ENCODE data around the gene DOCK11.

DOCK11 gene

DNA sequence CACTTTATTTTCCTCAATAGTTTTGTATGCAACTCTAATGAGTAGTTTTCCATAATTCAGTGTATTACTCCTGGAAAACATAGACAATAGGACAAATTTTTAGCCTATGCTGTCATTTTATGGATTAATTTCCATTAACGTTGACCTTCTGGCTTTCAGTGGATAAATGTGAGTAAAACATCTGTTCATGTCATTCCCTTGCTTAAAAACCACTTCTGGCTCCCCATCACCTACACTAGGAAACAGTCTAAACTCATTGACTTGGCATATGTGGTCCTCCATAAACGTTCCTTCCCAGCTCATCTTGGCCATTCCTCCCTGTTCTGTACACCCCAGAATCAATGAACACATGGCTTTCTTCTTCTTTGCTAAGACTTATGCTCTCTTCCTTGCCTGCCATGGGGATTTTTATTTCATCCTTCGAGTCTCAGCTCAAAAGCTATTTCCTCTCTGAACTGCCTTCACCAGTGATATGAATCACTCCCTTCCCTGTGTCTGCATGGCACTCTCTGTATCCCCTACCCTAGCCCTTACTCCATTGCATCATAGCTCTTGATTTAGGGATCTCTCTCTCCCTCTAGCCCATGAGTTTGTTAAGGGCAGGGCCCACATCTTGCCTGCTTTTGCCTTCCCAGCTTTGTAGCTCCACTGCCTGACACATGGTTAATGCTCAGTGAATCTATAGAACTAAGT lies 34.8 kb downstream of the DOCK11 start:
- TF ChIP-seq ZNF274 (IDR thresholded peaks at IDR 0.05; ENCODE audit: low read depth, low read length): no peak

GRCh38 chrX:118534716-118535493 lies 39.3 kb downstream of the DOCK11 start:
- no peak overlapping the region for H3K4me3 ChIP-seq (ENCODE audit: low read length)
- no peak for TF ChIP-seq ZNF274 (IDR thresholded peaks at IDR 0.05; ENCODE audit: low read depth, low read length)

More for the DNA sequence above, 34.8 kb downstream of the DOCK11 start:
- no peak overlapping the region for H3K4me3 ChIP-seq (ENCODE audit: low read length)

DNA sequence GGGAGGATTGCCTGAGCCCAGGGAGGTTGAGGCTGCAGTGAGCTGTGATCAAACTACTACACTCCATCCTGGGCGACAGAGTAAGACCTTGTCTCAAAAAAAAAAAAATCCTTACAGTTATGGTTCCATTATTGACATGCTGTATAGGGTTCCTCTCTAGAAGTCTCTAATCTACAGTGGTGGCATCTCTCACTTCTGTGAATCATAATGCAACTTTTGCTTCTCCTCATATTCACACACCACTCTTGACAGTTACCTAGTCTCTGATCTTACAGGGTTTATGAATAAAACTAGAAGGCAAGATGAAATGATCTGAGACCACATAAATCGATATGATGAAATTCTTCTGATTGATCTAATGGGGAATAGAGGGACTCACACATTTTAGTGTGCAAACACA lies 40.6 kb downstream of the DOCK11 start:
- H3K4me3 ChIP-seq (ENCODE audit: low read length): no peak overlapping the region; the same call in 1 of the 2 replicates

GRCh38 chrX:118536687-118537461 lies 41.3 kb downstream of the DOCK11 start:
- no peak for TF ChIP-seq ZNF274 (IDR thresholded peaks at IDR 0.05; ENCODE audit: low read depth, low read length)

More for the DNA sequence above, 40.6 kb downstream of the DOCK11 start:
- TF ChIP-seq ZNF274 (IDR thresholded peaks at IDR 0.05; ENCODE audit: low read depth, low read length): no peak

GRCh38 chrX:118538386-118538785 lies 42.8 kb downstream of the DOCK11 start:
- H3K4me3 ChIP-seq (ENCODE audit: low read length): no peak overlapping the region
- TF ChIP-seq ZNF274 (IDR thresholded peaks at IDR 0.05; ENCODE audit: low read depth, low read length): no peak

More at GRCh38 chrX:118536687-118537461, 41.3 kb downstream of the DOCK11 start:
- H3K4me3 ChIP-seq (ENCODE audit: low read length): peak overlapping the region; percentile 51; the same call in 1 of the 2 replicates

DNA sequence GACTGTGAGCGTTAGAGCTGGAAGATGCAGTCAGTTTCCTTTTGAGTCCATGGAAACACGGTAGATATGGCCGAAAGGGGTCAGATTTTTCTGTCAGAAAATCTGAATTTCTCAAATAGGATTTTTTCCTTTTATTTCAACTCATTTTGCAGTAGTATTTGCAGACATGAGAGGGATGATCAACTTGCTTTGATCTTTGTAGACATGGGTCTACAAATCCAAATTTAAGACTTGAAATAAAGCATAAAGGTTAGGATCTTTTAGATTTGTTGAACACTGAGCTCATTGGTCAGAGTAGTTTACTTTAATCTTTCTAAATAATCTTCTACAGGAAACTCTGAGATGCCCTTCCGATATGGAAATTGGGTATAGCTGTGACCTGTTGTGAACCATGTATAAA lies 44.7 kb downstream of the DOCK11 start:
- no peak overlapping the region for H3K4me3 ChIP-seq (ENCODE audit: low read length)

GRCh38 chrX:118541482-118541881 lies 45.9 kb downstream of the DOCK11 start:
- no peak overlapping the region for H3K4me3 ChIP-seq (ENCODE audit: low read length)
- no peak for TF ChIP-seq ZNF274 (IDR thresholded peaks at IDR 0.05; ENCODE audit: low read depth, low read length)

More for the DNA sequence above, 44.7 kb downstream of the DOCK11 start:
- no peak for TF ChIP-seq ZNF274 (IDR thresholded peaks at IDR 0.05; ENCODE audit: low read depth, low read length)

DNA sequence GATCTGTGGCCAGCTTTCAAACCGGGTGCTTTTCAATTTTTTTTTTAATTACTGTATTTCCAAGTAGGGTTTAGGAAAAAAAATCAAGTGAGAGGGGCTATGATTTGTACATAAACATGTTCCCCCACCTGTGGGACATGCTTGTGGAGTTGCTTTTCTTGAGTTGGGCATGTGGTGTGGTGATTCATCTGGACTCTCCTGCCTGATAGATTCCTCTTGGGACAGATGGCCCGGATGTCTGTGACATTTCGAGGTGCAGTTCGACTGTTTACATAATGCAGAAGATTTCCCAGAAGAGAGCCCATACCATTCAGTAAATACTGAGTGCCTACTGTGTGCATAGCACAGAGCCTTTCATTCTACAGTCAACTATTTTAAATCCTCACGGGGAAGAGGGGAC lies 49.9 kb downstream of the DOCK11 start:
- TF ChIP-seq ZNF274 (IDR thresholded peaks at IDR 0.05; ENCODE audit: low read depth, low read length): no peak
- no peak overlapping the region for H3K4me3 ChIP-seq (ENCODE audit: low read length)

DNA sequence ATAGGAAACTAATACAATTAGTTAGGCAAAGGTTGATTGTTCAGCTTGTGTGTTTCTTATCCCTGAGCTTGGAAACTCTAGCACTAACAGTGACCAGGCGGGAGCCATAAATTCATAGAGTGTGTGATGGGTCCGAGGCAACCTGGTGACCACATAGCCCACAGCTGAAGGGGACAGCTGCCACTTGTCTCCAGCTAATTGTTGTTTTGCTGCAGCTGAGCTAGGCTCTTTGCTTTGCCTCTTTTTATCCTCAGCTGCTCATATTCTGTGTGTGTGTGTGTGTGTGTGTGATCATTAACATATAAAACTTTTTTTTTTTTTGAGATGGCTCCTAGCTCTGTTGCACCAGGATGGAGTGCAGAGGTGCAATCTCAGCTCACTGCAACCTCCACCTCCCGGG lies 53.2 kb downstream of the DOCK11 start:
- TF ChIP-seq ZNF274 (IDR thresholded peaks at IDR 0.05; ENCODE audit: low read depth, low read length): no peak
- no peak overlapping the region for H3K4me3 ChIP-seq (ENCODE audit: low read length)

GRCh38 chrX:118550792-118551191 lies 55.2 kb downstream of the DOCK11 start:
- no peak for TF ChIP-seq ZNF274 (IDR thresholded peaks at IDR 0.05; ENCODE audit: low read depth, low read length)
- H3K4me3 ChIP-seq (ENCODE audit: low read length): no peak overlapping the region

DNA sequence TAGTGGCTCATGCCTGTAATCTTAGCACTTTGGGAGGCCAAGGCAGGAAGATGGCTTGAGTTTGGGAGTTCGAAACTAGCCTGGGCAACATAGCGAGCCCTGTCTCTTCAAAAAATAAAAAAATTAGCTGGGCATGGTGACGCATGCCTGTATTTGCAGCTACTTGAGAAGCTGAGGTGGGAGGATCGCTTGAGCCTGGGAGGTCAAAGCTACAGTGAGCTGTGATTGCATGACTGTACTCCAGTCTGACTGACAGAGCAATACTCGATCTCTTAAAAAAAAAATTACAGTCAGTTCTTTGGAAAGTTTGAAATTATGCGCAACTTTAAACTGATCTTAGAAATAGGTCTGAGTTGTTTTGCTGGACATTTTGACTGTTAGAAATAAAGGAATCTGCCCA lies 55.8 kb downstream of the DOCK11 start:
- no peak for TF ChIP-seq ZNF274 (IDR thresholded peaks at IDR 0.05; ENCODE audit: low read depth, low read length)
- no peak overlapping the region for H3K4me3 ChIP-seq (ENCODE audit: low read length)

DNA sequence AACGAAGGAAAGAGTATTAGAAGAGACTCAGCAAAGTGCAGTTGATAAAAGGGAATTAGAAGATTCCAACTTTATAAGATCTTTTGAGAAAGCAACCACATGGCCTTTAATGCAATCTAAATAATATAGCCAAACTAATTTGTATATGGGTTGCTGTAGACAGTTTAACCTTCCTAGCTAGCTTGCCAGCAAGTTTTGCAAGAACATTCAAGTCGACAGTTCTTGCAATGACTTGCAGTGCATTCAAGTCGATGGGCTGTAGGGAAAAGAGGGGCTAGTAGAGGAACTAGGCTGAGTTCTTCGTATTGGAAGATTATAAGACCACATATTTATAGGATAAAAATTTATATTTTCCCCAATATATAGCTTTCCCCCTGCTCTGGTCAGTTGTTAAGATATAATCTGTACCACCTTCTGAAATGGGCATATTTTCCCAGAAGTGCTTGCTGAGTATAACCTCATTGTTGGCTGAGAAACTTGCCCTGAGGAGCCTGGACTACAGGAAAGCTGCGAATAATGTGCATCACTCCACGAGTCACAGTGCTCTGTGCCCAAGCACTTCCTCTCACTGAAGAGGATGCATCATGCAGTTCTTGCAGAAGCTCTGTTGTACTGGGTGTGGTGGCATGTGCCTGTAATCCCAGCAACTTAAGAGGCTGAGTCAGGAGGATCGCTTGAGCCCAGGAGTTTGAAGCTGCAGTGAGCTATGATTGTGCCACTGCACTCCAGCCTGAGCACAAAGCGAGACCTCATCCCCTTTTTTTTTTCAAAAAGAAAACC lies 56.7 kb downstream of the DOCK11 start:
- H3K4me3 ChIP-seq (ENCODE audit: low read length): no peak overlapping the region

GRCh38 chrX:118553042-118553710 lies 57.6 kb downstream of the DOCK11 start:
- no peak for TF ChIP-seq ZNF274 (IDR thresholded peaks at IDR 0.05; ENCODE audit: low read depth, low read length)
- H3K4me3 ChIP-seq (ENCODE audit: low read length): no peak overlapping the region

More for the DNA sequence above, 56.7 kb downstream of the DOCK11 start:
- TF ChIP-seq ZNF274 (IDR thresholded peaks at IDR 0.05; ENCODE audit: low read depth, low read length): no peak
